Panc1 (cell line): ENCODE data around the gene AMN1. TPM values are rescaled to one million over a fixed set of nuclear protein-coding genes. Genes with fewer than 3 reads are reported as not detected.

ENCODE experiments used
- ATAC-seq: fragments of 200-7000 bp; cut with Tn5 transposase; 2 replicates; pipeline ENCODE4 v1.9.1; 2020; ENCODE audit warnings: mild to moderate bottlenecking, moderate library complexity
- BruUV-seq: library from RNA; stranded (reverse); fragments of 400-500 nt; replicated peaks from 2 replicates; lab custom pipeline; 2021; lab: Mats Ljungman, UMichigan
- CTCF ChIA-PET: fragments of 300-600 bp; sonication (Branson Sonifier 250); formaldehyde crosslinking; loops from one replicate; lab custom pipeline; 2022; ENCODE audit warnings: antibody characterized with exemption; lab: Charles Lee
- POLR2A ChIA-PET: fragments of 300-600 bp; sonication (Branson Sonifier 250); formaldehyde crosslinking; loops from one replicate; lab custom pipeline; 2022; ENCODE audit warnings: antibody characterized with exemption; lab: Charles Lee
- DNase-seq: peaks from one replicate; pipeline ENCODE4 v3.0.0-alpha.2; 2010; ENCODE audit warnings: low read depth, low spot score
- H3K27ac ChIP-seq: 2 replicates; pipeline ENCODE4 v1.5.1; 2011; ENCODE audit warnings: mild to moderate bottlenecking, low read length, inconsistent platforms
- H3K27me3 ChIP-seq: fragments of 200-500 bp; sonication (Bioruptor generic); 2 replicates; pipeline ENCODE4 v1.6.0; 2014; ENCODE audit warnings: low read length, inconsistent platforms; ENCODE audit not compliant: control insufficient read depth, insufficient read depth
- H3K36me3 ChIP-seq: fragments of 200-500 bp; sonication (Bioruptor generic); 2 replicates; pipeline ENCODE4 v1.5.1; 2014; ENCODE audit warnings: inconsistent platforms, mild to moderate bottlenecking, low read length, moderate library complexity; ENCODE audit not compliant: control insufficient read depth, insufficient read depth
- H3K4me1 ChIP-seq: 2 replicates; pipeline ENCODE4 v1.5.1; 2011; ENCODE audit warnings: inconsistent platforms, mild to moderate bottlenecking, low read length, moderate library complexity; ENCODE audit not compliant: control insufficient read depth, insufficient read depth
- H3K4me3 ChIP-seq, 2 experiments: 2 replicates each; pipeline ENCODE4 v1.5.1; 2011 to 2012; ENCODE audit warnings: low read depth in 2 of 2, low read length in 2 of 2, mild to moderate bottlenecking in 2 of 2, inconsistent platforms in 1 of 2, moderate library complexity in 1 of 2
- H3K9me3 ChIP-seq: fragments of 200-500 bp; sonication (Bioruptor generic); 2 replicates; pipeline ENCODE4 v1.5.1; 2014; ENCODE audit warnings: low read depth, mild to moderate bottlenecking, inconsistent platforms, low read length, moderate library complexity; ENCODE audit not compliant: control insufficient read depth, insufficient read depth
- POLR2AphosphoS5 ChIP-seq: IDR thresholded peaks from 2 replicates; pipeline ENCODE4 v1.6.1; 2012; ENCODE audit warnings: mild to moderate bottlenecking, low read depth, low read length, moderate library complexity
- SIN3A ChIP-seq: IDR thresholded peaks from 2 replicates; pipeline ENCODE4 v1.6.1; 2012; ENCODE audit warnings: low read depth, mild to moderate bottlenecking, low read length, moderate library complexity, borderline replicate concordance; ENCODE audit not compliant: insufficient read depth
- TCF7L2 ChIP-seq: IDR thresholded peaks from 2 replicates; pipeline ENCODE4 v1.6.1; 2011; ENCODE audit warnings: mild to moderate bottlenecking, low read depth, low read length, inconsistent platforms
- in situ Hi-C: cut with HindIII; loops from 2 replicates; pipeline ENCODE4 v1.10.0; 2016; ENCODE audit warnings: low sequenced_read_pairs, low pct_unique_long_range_greater_than_20kb
- intact Hi-C: fragments of 100-400 bp; cut with micrococcal nuclease; formaldehyde crosslinking; loops from one replicate; pipeline ENCODE4 v1.10.0; 2022; ENCODE audit not compliant: unreplicated experiment
- total RNA-seq: library from RNA; stranded (reverse); gene quantifications from one replicate; pipeline ENCODE4 v1.2.1, GENCODE V29; 2021; ENCODE audit not compliant: unreplicated experiment
- TF ChIP-seq, protein P1 (sequence below), 2 experiments: IDR thresholded peaks; 2 replicates each; pipeline ENCODE4 v1.6.1; 2011 to 2012; ENCODE audit warnings: low read depth in 2 of 2, control low read depth in 1 of 2, low read length in 1 of 2, mild to moderate bottlenecking in 1 of 2, moderate library complexity in 1 of 2; ENCODE audit not compliant: insufficient read depth in 1 of 2
- TF ChIP-seq, protein P2 (sequence below): fragments of 450-650 bp; IDR thresholded peaks from 2 replicates; pipeline ENCODE4 v1.5.1; 2017; ENCODE audit warnings: mild to moderate bottlenecking

Gene AMN1
- total RNA-seq, 1 experiment from 2014 or later, result 16.4 TPM

DNA sequence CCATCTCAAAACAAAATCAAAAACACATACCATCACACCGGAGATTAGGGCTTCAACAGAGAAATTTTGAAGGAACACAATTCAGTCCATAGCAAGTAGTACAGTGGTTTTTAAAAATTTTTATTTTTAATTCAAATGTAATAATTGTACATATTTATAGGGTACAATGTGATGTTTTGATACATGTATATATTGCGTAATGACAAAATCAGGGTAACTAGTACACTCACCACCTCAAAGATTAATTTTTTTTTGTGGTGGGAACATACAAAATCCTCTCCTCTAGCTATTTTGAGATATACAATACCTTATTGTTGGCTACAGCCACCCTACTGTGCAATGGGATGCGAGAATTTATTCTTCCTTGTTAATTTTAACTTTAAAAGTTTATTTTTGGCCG lies 95.4 kb downstream of the AMN1 start:
- in situ Hi-C loops (no loop called here), intact Hi-C loops (no loop called here)
- no TSS peak for BruUV-seq
- ChIA-PET POLR2A (interaction anchor here (0.7 kb wide), 1 partner anchor 700 kb away, joined by 3 read pairs; no protein-coding TSS in a partner anchor), CTCF (no interaction called here)
- TF ChIP-seq, protein P1, sequence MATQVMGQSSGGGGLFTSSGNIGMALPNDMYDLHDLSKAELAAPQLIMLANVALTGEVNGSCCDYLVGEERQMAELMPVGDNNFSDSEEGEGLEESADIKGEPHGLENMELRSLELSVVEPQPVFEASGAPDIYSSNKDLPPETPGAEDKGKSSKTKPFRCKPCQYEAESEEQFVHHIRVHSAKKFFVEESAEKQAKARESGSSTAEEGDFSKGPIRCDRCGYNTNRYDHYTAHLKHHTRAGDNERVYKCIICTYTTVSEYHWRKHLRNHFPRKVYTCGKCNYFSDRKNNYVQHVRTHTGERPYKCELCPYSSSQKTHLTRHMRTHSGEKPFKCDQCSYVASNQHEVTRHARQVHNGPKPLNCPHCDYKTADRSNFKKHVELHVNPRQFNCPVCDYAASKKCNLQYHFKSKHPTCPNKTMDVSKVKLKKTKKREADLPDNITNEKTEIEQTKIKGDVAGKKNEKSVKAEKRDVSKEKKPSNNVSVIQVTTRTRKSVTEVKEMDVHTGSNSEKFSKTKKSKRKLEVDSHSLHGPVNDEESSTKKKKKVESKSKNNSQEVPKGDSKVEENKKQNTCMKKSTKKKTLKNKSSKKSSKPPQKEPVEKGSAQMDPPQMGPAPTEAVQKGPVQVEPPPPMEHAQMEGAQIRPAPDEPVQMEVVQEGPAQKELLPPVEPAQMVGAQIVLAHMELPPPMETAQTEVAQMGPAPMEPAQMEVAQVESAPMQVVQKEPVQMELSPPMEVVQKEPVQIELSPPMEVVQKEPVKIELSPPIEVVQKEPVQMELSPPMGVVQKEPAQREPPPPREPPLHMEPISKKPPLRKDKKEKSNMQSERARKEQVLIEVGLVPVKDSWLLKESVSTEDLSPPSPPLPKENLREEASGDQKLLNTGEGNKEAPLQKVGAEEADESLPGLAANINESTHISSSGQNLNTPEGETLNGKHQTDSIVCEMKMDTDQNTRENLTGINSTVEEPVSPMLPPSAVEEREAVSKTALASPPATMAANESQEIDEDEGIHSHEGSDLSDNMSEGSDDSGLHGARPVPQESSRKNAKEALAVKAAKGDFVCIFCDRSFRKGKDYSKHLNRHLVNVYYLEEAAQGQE (IDR thresholded peaks at IDR 0.05; ENCODE audit: insufficient read depth in 1 of 2, low read depth in 2 of 2, low read length in 1 of 2), result no peak
- TF ChIP-seq TCF7L2, result no peak
- TF ChIP-seq, protein P2, sequence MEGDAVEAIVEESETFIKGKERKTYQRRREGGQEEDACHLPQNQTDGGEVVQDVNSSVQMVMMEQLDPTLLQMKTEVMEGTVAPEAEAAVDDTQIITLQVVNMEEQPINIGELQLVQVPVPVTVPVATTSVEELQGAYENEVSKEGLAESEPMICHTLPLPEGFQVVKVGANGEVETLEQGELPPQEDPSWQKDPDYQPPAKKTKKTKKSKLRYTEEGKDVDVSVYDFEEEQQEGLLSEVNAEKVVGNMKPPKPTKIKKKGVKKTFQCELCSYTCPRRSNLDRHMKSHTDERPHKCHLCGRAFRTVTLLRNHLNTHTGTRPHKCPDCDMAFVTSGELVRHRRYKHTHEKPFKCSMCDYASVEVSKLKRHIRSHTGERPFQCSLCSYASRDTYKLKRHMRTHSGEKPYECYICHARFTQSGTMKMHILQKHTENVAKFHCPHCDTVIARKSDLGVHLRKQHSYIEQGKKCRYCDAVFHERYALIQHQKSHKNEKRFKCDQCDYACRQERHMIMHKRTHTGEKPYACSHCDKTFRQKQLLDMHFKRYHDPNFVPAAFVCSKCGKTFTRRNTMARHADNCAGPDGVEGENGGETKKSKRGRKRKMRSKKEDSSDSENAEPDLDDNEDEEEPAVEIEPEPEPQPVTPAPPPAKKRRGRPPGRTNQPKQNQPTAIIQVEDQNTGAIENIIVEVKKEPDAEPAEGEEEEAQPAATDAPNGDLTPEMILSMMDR, result no peak
- no peak for TF ChIP-seq SIN3A
- no peak for TF ChIP-seq POLR2AphosphoS5
- Histone ChIP-seq H3K27me3 (no peaks in the 10 kb centered on the region), H3K4me3 (no peak overlapping the region), H3K36me3 (no peaks in the 10 kb centered on the region), H3K27ac (no peak overlapping the region), H3K9me3 (no peaks in the 10 kb centered on the region), H3K4me1 (0 out of 2 replicates have a peak, but pooled peaks cover 4% of the 10 kb centered on the region)
- no peak for ATAC-seq
- DNase-seq, result no peak

DNA sequence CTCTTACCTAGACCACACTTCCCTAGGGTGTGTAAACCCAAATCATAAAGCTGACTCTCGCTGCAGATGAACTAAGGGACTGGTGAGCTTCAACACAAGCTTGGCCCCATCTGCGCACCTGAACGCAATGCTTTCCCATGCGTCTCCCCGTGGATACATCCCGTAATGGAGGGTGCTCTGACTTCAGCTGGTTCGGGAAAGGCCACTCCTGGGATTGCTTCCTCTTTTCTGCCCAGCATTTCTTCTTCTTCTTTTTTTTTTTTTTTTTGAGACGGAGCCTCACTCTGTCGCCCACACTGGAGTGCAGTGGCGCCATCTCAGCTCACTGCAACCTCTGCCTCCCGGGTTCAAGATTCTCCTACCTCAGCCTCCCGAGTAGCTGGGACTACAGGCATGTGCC lies 97.0 kb downstream of the AMN1 start:
- H3K27ac ChIP-seq, result no peak overlapping the region
- POLR2A ChIA-PET, result no interaction called here
- ATAC-seq (no peak), DNase-seq (no peak)
- CTCF ChIA-PET, result interaction anchor here (0.7 kb wide), 1 partner anchor 21 kb away, joined by 9 read pairs; no protein-coding TSS in a partner anchor
- 0 out of 2 replicates have a peak, but pooled peaks cover 4% of the 10 kb centered on the region for H3K4me1 ChIP-seq
- in situ Hi-C loops, result no loop called here
- intact Hi-C loops, result no loop called here
- H3K9me3 ChIP-seq, result no peaks in the 10 kb centered on the region
- H3K4me3 ChIP-seq, result no peak overlapping the region
- BruUV-seq, result no TSS peak
- no peaks in the 10 kb centered on the region for H3K36me3 ChIP-seq
- TF ChIP-seq TCF7L2 (no peak), SIN3A (no peak)
- TF ChIP-seq, protein P1 (IDR thresholded peaks at IDR 0.05; ENCODE audit: insufficient read depth in 1 of 2, low read depth in 2 of 2, low read length in 1 of 2), result no peak
- H3K27me3 ChIP-seq, result no peaks in the 10 kb centered on the region
